HG03457 (cell line): ENCODE data around the gene ZNF761.

ENCODE experiments used
- ATAC-seq: cut with Tn5 transposase; IDR thresholded peaks from one replicate; pipeline ENCODE4 v1.9.1; 2021; ENCODE audit warnings: moderate number of reproducible peaks; ENCODE audit not compliant: unreplicated experiment

Gene ZNF761

DNA sequence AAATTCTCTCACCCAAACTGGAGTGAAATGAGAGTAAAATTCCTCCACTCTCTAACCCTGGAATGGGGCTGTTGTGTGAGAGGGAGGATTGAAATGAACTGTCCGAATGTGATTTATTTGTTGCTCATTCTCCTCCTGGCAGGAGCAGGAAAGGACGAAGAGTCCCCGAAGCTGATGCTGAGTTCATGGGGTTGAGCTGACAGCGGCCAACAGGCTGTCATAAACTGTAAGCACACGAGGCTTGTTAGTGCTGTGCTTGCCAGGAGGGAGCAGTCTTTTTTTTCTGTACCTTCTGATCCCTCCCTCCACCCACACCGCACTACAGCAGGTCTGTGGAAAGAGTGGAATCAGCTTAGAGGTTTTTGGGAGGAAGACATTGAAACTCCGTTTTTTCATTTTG, 73.1 kb downstream of the ZNF761 start:
- no peak for ATAC-seq

DNA sequence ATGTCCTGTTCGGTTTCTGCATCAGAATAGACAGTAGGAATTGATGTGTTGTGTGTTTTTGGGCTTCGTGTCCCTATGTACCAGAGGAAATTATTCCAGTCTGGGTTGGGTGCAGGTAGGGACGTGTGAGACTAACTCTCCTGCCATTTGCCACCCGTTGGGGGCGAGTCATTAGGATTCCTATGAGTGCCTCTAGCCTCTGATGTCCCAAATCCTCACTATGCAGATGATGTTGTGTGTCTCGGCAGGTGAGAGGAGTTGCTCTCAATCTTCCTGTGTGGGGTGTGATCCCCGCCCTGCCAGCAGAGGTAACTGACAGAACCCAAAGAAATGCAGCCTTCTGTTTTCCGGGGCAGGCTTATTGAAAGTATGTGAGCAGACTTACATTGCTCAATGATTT, 74.9 kb downstream of the ZNF761 start:
- no peak for ATAC-seq
